ENCODE measurements around the gene SYNDIG1L. TPM values are rescaled to one million over a fixed set of nuclear protein-coding genes. Genes with fewer than 3 reads are reported as not detected.

The SYNDIG1L gene
- total RNA-seq, 1 experiment from 2014 or later: 0.33 TPM

GRCh38 chr14:74402401-74403251, 23.4 kb downstream of the SYNDIG1L start:
- no peak overlapping the region for H3K4me2 ChIP-seq (ENCODE audit: insufficient read depth, insufficient read length, low read length)
- H3K9ac ChIP-seq (ENCODE audit: extremely low read depth, insufficient read length, low read length): no peak overlapping the region
- H3K14ac ChIP-seq (ENCODE audit: insufficient read depth, low read length): no peak overlapping the region
- H2BK120ac ChIP-seq (ENCODE audit: low read depth, low read length, poor library complexity, severe bottlenecking): no peak overlapping the region
- H3K23me2 ChIP-seq (ENCODE audit: insufficient read length, low read depth, low read length, poor library complexity, severe bottlenecking): no peaks in the 10 kb centered on the region
- Mint-ChIP-seq H3K9me3 (no peaks in the 10 kb centered on the region; a peak in 2 of 5 replicates), H3K27me3 (ENCODE audit: low read depth) (peaks cover 2% of the 10 kb centered on the region; the same call in 1 of the 2 replicates), H3K27ac (no peak overlapping the region; a peak in 1 of 7 replicates), H3K4me3 (no peak overlapping the region; a peak in 1 of 5 replicates), H3K36me3 (ENCODE audit: insufficient read depth in 1 of 3, low read depth in 3 of 3) (no peaks in the 10 kb centered on the region; a peak in 1 of 7 replicates), H3K4me1 (peaks cover 38 to 49% of the 10 kb centered on the region in 2 experiments)
- DNase-seq: no peak
- no peak overlapping the region for H2BK12ac ChIP-seq (ENCODE audit: insufficient read length, low read depth, low read length)
- no peak overlapping the region for H3K56ac ChIP-seq (ENCODE audit: insufficient read length, low read depth, low read length)
- no peaks in the 10 kb centered on the region for H3K9me3 ChIP-seq (ENCODE audit: control insufficient read depth, low read depth, low read length)
- no peaks in the 10 kb centered on the region for H4K20me1 ChIP-seq (ENCODE audit: control insufficient read depth, insufficient read depth, insufficient read length)
- no peak overlapping the region for H4K5ac ChIP-seq (ENCODE audit: insufficient read length, low read depth, low read length)
- no peak overlapping the region for H4K91ac ChIP-seq (ENCODE audit: insufficient read length, low read depth, low read length)
- H2AFZ ChIP-seq (ENCODE audit: low read length): no peak overlapping the region
- no peak overlapping the region for H2BK20ac ChIP-seq (ENCODE audit: low read depth, low read length, poor library complexity, severe bottlenecking)
- no peak for TF ChIP-seq CTCF (conservative IDR thresholded peaks at IDR 0.05)
- WGBS (ENCODE audit: extremely low coverage, insufficient read length, low lambda C conversion rate): no CpG with 5 or more reads among the region's 10 CpGs
- no peak overlapping the region for H3K18ac ChIP-seq (ENCODE audit: insufficient read length, low read depth, low read length)
- H2BK15ac ChIP-seq (ENCODE audit: low read depth, low read length): no peak overlapping the region
- H3K79me1 ChIP-seq (ENCODE audit: insufficient read depth, low read depth, low read length, poor library complexity, severe bottlenecking): no peaks in the 10 kb centered on the region
- no peak overlapping the region for H2AK5ac ChIP-seq (ENCODE audit: insufficient read length, low read length)
- H3K23ac ChIP-seq (ENCODE audit: insufficient read length, low read depth, low read length): no peak overlapping the region
- H2BK5ac ChIP-seq (ENCODE audit: insufficient read length, low read length): no peak overlapping the region
- H3K4ac ChIP-seq (ENCODE audit: low read depth, low read length): no peak overlapping the region
- H3K27me3 ChIP-seq (ENCODE audit: insufficient read depth, low read length): no peaks in the 10 kb centered on the region
- H3K79me2 ChIP-seq (ENCODE audit: insufficient read depth, low read length): no peaks in the 10 kb centered on the region
- no peak overlapping the region for H3T11ph ChIP-seq (ENCODE audit: low read length)
- H3K27ac ChIP-seq (ENCODE audit: insufficient read length, low read depth, low read length): no peak overlapping the region
- H3K4me1 ChIP-seq (ENCODE audit: insufficient read depth, low read length): peaks cover 2% of the 10 kb centered on the region; the same call in 1 of the 2 replicates
- no peak overlapping the region for H4K8ac ChIP-seq (replicated peaks; ENCODE audit: insufficient read length, low read depth, low read length)
